CD4-positive, alpha-beta T cell (primary cell): Measurements from ENCODE around the gene CXCR2. TPM values are rescaled to one million over a fixed set of nuclear protein-coding genes. Genes with fewer than 3 reads are reported as not detected.

ENCODE experiments used
- ATAC-seq: fragments of 200-7000 bp; cut with Tn5 transposase; one replicate; pipeline ENCODE4 v1.10.0; 2022; ENCODE audit warnings: mild to moderate bottlenecking; ENCODE audit not compliant: poor library complexity
- CTCF ChIA-PET: fragments of 350-600 bp; sonication (Branson Sonifier 250); formaldehyde crosslinking; loops from one replicate; lab custom pipeline; 2021; ENCODE audit warnings: antibody characterized with exemption, inconsistent platforms; lab: Charles Lee
- POLR2A ChIA-PET: fragments of 350-600 bp; sonication (Branson Sonifier 250); formaldehyde crosslinking; loops from one replicate; lab custom pipeline; 2021; ENCODE audit warnings: antibody characterized with exemption, inconsistent platforms; lab: Charles Lee
- DNase-seq, 14 experiments: peaks; one replicate each; pipeline ENCODE4 v3.0.0-alpha.2; 2013 to 2020; ENCODE audit warnings: mixed read lengths in 2 of 14
- H3K27ac ChIP-seq, 2 donors: one replicate each; pipeline versions ENCODE4 v1.5.1 to v1.7.0; 2013; ENCODE audit warnings: low read length in 2 of 2, low read depth in 1 of 2, mild to moderate bottlenecking in 1 of 2
- H3K27me3 ChIP-seq, 2 experiments: 1 replicate in 1 of 2; 2 replicates in 1 of 2; pipeline versions ENCODE4 v1.6.1 to v1.7.0; 2013; ENCODE audit warnings: low read length in 2 of 2, control low read depth in 1 of 2, mild to moderate bottlenecking in 1 of 2, moderate library complexity in 1 of 2; ENCODE audit not compliant: insufficient read depth in 2 of 2, control insufficient read depth in 1 of 2
- H3K36me3 ChIP-seq: one replicate; pipeline ENCODE4 v1.6.1; 2013; ENCODE audit warnings: low read length, control low read depth; ENCODE audit not compliant: insufficient read depth
- H3K4me1 ChIP-seq: one replicate; pipeline ENCODE4 v1.6.1; 2013; ENCODE audit warnings: low read length, control low read depth; ENCODE audit not compliant: insufficient read depth
- H3K4me3 ChIP-seq: one replicate; pipeline ENCODE4 v1.5.1; 2013; ENCODE audit warnings: mild to moderate bottlenecking, low read length, moderate library complexity
- H3K9me3 ChIP-seq, 2 experiments: 1 replicate in 1 of 2; 2 replicates in 1 of 2; pipeline versions ENCODE4 v1.6.1 to v1.7.0; 2013; ENCODE audit warnings: low read length in 2 of 2, mild to moderate bottlenecking in 2 of 2, control low read depth in 1 of 2, moderate library complexity in 1 of 2; ENCODE audit not compliant: control insufficient read depth in 1 of 2, insufficient read depth in 1 of 2
- H3K27ac Mint-ChIP-seq: one replicate; pipeline ENCODE4 v1.8.0; 2020; ENCODE audit warnings: mixed read lengths
- H3K27me3 Mint-ChIP-seq: one replicate; pipeline ENCODE4 v1.8.0; 2021; ENCODE audit warnings: mixed read lengths
- H3K36me3 Mint-ChIP-seq: one replicate; pipeline ENCODE4 v1.8.0; 2021; ENCODE audit warnings: low read depth, mixed read lengths
- H3K4me1 Mint-ChIP-seq: one replicate; pipeline ENCODE4 v1.8.0; 2021; ENCODE audit warnings: low read depth, mixed read lengths
- H3K4me3 Mint-ChIP-seq: one replicate; pipeline ENCODE4 v1.8.0; 2020; ENCODE audit warnings: mild to moderate bottlenecking, mixed read lengths
- H3K9me3 Mint-ChIP-seq: one replicate; pipeline ENCODE4 v1.8.0; 2020; ENCODE audit warnings: mixed read lengths
- intact Hi-C, 2 experiments: fragments of 100-400 bp; cut with DNase I in 1 of 2; cut with micrococcal nuclease in 1 of 2; formaldehyde crosslinking; loops; one replicate each; pipeline versions ENCODE4 v1.15.1 to v1.9.0; 2023 to 2025; cut with DNase I, micrococcal nuclease
- total RNA-seq, 174 experiments: library from RNA in 2 of 174; stranded (reverse) in 2 of 174; gene quantifications; one replicate each; pipeline ENCODE4 v1.2.3 and lab custom pipeline; 2021 to 2026
- TF ChIP-seq, protein P1 (sequence below): fragments of 200-600 bp; IDR thresholded peaks from one replicate; pipeline ENCODE4 v1.8.0; 2022; ENCODE audit warnings: antibody characterized with exemption, mild to moderate bottlenecking

Gene CXCR2
- total RNA-seq, 2 experiments from 2014 or later: not detected

DNA sequence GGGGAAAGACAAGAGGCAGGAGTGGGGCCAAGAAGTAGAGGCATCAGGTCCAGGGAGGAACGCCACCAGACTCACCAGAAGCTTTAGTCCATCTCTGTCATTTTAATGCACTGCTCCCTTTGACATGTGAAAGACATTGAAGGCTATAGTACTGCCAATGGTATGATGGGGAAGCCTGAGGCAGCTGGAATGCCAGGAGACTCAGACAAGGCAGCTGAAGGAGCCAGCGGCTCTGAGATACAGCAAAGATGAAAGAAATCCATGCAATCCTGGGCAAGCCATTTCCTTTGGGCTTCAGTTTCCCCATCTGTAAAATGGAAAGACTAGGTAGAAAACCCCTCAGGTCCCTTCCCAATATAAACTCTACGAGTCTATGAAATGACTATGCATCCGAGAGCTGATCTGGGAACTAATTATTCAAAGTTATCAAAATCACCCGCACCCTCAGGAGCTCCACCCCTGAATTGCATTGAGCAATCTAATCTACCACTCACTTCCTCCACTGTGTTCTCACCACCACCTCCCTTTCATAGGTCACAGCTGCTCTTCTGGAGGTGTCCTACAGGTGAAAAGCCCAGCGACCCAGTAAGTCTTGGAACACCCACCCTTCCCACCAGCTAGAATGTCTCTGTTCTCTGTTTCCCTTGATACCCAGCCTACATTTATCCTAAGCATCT is 3.1 kb downstream of the CXCR2 start:
- ATAC-seq: no peak
- Mint-ChIP-seq H3K4me1 (peaks cover 6% of the 10 kb centered on the region), H3K36me3 (no peaks in the 10 kb centered on the region), H3K4me3 (no peak overlapping the region), H3K27ac (no peak overlapping the region), H3K9me3 (no peaks in the 10 kb centered on the region), H3K27me3 (peaks cover 34% of the 10 kb centered on the region)
- intact Hi-C loops: no loop called here
- Histone ChIP-seq H3K4me3 (no peak overlapping the region), H3K27me3 (peaks cover 3 to 5% of the 10 kb centered on the region in 2 experiments), H3K27ac (no peak overlapping the region), H3K9me3 (no peaks in the 10 kb centered on the region), H3K4me1 (peaks cover 2% of the 10 kb centered on the region), H3K36me3 (no peaks in the 10 kb centered on the region)
- TF ChIP-seq, protein P1, sequence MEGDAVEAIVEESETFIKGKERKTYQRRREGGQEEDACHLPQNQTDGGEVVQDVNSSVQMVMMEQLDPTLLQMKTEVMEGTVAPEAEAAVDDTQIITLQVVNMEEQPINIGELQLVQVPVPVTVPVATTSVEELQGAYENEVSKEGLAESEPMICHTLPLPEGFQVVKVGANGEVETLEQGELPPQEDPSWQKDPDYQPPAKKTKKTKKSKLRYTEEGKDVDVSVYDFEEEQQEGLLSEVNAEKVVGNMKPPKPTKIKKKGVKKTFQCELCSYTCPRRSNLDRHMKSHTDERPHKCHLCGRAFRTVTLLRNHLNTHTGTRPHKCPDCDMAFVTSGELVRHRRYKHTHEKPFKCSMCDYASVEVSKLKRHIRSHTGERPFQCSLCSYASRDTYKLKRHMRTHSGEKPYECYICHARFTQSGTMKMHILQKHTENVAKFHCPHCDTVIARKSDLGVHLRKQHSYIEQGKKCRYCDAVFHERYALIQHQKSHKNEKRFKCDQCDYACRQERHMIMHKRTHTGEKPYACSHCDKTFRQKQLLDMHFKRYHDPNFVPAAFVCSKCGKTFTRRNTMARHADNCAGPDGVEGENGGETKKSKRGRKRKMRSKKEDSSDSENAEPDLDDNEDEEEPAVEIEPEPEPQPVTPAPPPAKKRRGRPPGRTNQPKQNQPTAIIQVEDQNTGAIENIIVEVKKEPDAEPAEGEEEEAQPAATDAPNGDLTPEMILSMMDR: no peak
- ChIA-PET CTCF (no interaction called here), POLR2A (no interaction called here)
- DNase-seq: peak in 1 of 14 experiments; percentile 32

- Histone ChIP-seq H3K27me3 (peaks cover 0 to 5% of the 10 kb centered on the region in 2 experiments), H3K27ac (no peak overlapping the region), H3K4me3 (no peak overlapping the region), H3K9me3 (no peaks in the 10 kb centered on the region), H3K4me1 (peaks cover 2% of the 10 kb centered on the region), H3K36me3 (no peaks in the 10 kb centered on the region)
- no peak overlapping the region for H3K4me3 Mint-ChIP-seq
- H3K9me3 Mint-ChIP-seq: no peaks in the 10 kb centered on the region
- H3K4me1 Mint-ChIP-seq: peaks cover 6% of the 10 kb centered on the region
- peaks cover 34% of the 10 kb centered on the region for H3K27me3 Mint-ChIP-seq
- no peak overlapping the region for H3K27ac Mint-ChIP-seq
- ATAC-seq (no peak), DNase-seq (no peak)
- no peaks in the 10 kb centered on the region for H3K36me3 Mint-ChIP-seq
- intact Hi-C loops: no loop called here
- ChIA-PET CTCF (no interaction called here), POLR2A (no interaction called here)
- TF ChIP-seq, protein P1: no peak
These were observed 3.8 kb downstream of the CXCR2 start for GRCh38 chr2:218129458-218130135.

GRCh38 chr2:218130377-218130776 is 4.5 kb downstream of the CXCR2 start:
- CTCF ChIA-PET: no interaction called here
- TF ChIP-seq, protein P1: no peak
- Mint-ChIP-seq H3K27me3 (peaks cover 32% of the 10 kb centered on the region), H3K9me3 (no peaks in the 10 kb centered on the region), H3K4me3 (no peak overlapping the region), H3K36me3 (no peaks in the 10 kb centered on the region), H3K4me1 (peaks cover 5% of the 10 kb centered on the region), H3K27ac (no peak overlapping the region)
- DNase-seq (peak in 1 of 14 experiments; percentile 46), ATAC-seq (no peak)
- intact Hi-C loops: no loop called here
- Histone ChIP-seq H3K27ac (no peak overlapping the region), H3K9me3 (no peaks in the 10 kb centered on the region), H3K4me1 (peaks cover 2% of the 10 kb centered on the region), H3K36me3 (no peaks in the 10 kb centered on the region), H3K4me3 (no peak overlapping the region), H3K27me3 (peaks cover 0 to 5% of the 10 kb centered on the region in 2 experiments)
- POLR2A ChIA-PET: no interaction called here
